ENCODE data around the gene PELI2.

The PELI2 gene

DNA sequence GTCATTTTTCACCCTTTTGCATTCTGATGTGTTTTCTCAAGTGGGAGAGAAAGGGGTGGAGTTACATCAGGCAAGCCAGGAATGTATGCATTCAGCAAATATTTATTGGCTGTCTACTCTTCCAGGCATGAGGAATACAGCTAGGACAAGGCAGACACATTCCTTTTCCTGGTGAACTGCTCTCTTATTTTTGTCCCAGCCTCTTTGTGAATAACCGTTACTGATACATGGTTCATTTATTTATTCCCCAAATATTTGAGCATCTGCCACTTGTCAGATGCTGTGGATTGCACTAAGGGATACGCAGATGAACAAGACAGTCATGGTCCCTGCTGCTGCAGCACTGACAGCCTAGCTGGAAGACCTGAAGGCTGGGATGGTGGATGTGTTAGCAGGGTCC, 6.1 kb downstream of the PELI2 start:
- ChIA-PET CTCF (interaction anchor here (1.2 kb wide), 1 partner anchor 25 kb away, joined by 6 read pairs; no protein-coding TSS in a partner anchor), POLR2A (no interaction called here)
- TF ChIP-seq, protein P1, sequence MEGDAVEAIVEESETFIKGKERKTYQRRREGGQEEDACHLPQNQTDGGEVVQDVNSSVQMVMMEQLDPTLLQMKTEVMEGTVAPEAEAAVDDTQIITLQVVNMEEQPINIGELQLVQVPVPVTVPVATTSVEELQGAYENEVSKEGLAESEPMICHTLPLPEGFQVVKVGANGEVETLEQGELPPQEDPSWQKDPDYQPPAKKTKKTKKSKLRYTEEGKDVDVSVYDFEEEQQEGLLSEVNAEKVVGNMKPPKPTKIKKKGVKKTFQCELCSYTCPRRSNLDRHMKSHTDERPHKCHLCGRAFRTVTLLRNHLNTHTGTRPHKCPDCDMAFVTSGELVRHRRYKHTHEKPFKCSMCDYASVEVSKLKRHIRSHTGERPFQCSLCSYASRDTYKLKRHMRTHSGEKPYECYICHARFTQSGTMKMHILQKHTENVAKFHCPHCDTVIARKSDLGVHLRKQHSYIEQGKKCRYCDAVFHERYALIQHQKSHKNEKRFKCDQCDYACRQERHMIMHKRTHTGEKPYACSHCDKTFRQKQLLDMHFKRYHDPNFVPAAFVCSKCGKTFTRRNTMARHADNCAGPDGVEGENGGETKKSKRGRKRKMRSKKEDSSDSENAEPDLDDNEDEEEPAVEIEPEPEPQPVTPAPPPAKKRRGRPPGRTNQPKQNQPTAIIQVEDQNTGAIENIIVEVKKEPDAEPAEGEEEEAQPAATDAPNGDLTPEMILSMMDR (IDR thresholded peaks at IDR 0.05; ENCODE audit: control extremely low read depth, extremely low read depth, low read depth, missing control alignments), result no peak
- no peak for DNase-seq (ENCODE audit: extremely low spot score)

DNA sequence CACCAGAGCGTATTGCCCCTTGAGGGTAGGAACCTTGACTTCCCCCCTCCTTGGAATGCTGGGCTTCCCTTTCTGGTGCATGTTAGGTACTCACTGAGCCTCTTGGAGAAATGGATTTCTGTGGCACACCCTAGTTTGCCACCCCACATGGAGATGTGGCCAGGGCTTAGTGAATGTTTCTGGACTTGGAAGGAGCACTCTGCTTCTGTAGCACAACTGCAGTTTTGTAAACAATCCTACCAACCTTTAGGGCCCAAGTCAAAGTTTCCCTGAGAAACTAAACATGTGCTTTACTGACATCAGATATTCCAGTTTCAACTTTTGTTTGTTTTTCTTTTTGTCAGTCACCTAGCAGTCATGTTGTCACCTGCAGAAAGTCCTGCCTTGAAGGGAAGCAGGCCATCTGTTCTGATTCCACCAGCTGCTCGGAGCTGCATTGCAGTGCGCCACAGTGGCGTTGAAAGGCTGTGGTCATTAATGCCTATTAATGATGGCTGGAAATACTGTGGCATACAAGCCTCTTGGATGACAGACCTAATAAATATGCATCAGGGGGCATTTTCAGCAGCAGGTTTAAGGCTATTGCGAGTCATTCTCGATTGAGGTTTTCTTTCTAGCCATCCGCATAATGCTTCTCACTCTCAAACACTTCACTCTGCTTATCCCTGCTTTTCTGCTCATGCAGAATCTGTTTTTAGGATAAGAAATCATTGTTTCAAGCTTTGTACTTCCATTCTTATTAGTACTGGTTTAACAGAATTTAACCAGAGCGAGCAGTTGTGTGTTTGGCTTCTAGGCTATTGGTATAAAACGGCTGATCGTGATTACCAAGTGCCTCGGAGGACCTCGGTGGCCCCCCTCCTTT, 7.8 kb downstream of the PELI2 start:
- TF ChIP-seq, protein P1 (IDR thresholded peaks at IDR 0.05; ENCODE audit: control extremely low read depth, extremely low read depth, low read depth, missing control alignments), result no peak
- CTCF ChIA-PET, result interaction anchor here (1.2 kb wide), 1 partner anchor 8 kb away, joined by 3 read pairs; the partner anchor contains the start of gene PELI2
- POLR2A ChIA-PET, result no interaction called here
- DNase-seq (ENCODE audit: extremely low spot score), result no peak

DNA sequence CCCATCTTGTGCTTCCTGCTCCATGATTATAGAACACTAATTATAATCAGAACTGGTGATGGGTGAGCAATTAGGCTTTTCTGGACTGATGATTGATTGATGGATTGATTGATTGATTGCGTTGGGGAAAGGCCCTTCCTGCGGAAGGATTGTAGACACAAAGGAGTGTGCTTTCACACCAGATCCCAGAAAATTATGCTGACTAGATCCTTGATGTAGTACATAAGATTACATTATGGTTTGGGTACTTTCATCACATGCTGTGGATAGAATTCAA, 8.4 kb downstream of the PELI2 start:
- ChIA-PET POLR2A (no interaction called here), CTCF (interaction anchor here (1.2 kb wide), 1 partner anchor 8 kb away, joined by 3 read pairs; the partner anchor contains the start of gene PELI2)
- TF ChIP-seq, protein P1 (IDR thresholded peaks at IDR 0.05; ENCODE audit: control extremely low read depth, extremely low read depth, low read depth, missing control alignments), result no peak
- DNase-seq (ENCODE audit: extremely low spot score), result no peak

DNA sequence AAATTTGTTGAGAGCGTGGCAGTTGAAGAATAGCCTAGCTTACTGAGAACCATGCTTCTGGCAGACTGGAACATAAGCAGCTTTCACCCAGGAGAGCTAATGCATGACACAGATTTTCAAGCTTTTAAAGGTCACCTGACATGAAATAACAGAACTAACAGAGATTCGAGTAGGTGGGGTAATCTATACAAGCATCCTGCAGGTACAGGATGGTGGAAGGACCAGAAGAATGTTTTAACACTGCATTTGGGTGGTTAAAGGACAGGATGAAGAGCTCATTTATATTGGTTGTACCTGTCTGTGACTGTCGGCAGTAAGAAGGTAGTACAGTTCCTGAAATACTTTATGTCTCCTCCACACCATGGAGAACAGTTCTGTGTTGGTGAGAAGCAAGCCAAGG, 8.9 kb downstream of the PELI2 start:
- CTCF ChIA-PET, result interaction anchor here (1.2 to 1.8 kb wide), 2 partner anchors 9 to 18 kb away, joined by 3 to 5 read pairs; partner anchors contain the start of gene PELI2
- TF ChIP-seq, protein P1 (IDR thresholded peaks at IDR 0.05; ENCODE audit: control extremely low read depth, extremely low read depth, low read depth, missing control alignments), result no peak
- POLR2A ChIA-PET, result no interaction called here
- DNase-seq (ENCODE audit: extremely low spot score), result no peak

DNA sequence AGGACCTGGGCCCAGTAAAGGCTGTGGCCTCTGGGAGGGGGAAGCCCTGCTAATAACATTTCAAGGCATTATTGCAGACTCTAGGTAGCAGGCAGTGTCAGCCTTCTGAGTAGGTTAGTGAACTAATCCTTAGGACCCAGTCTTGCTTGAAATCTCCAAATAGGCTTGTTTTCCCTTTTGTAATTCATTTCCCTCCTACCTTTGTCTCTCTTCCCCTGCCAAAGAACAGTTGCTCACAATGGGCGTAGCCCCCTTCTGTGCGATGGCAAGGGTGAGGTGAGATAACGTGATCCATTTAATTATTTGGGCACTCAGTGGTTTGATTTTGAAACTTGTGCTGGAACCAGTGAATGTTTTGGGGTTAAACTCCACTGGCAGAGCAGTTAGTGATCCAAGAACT, 10.9 kb downstream of the PELI2 start:
- TF ChIP-seq, protein P1 (IDR thresholded peaks at IDR 0.05; ENCODE audit: control extremely low read depth, extremely low read depth, low read depth, missing control alignments), result no peak
- POLR2A ChIA-PET, result no interaction called here
- DNase-seq (ENCODE audit: extremely low spot score), result no peak
- CTCF ChIA-PET, result interaction anchor here (1.8 kb wide), 1 partner anchor 16 kb away, joined by 5 read pairs; no protein-coding TSS in a partner anchor

DNA sequence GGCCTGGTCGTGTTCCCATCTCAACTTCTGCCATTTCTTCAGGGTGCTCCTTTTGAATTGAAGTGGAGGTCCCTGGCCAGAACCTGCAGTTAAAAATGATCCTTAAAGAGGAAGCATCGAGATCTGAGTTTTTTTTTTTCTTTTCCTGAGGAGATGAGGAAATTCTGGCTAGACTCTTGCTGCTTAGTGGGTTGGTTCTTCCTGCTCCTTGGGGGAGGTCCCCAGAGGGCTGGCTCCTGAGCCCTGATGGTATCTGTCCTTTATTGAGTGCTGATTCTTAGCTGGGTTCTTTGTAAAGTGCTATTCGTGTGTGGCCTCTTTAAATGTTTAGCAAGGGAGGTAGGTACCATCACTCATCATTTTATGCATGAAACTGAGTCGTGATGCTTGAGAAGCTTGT, 11.7 kb downstream of the PELI2 start:
- DNase-seq (ENCODE audit: extremely low spot score), result no peak
- ChIA-PET CTCF (no interaction called here), POLR2A (no interaction called here)
- TF ChIP-seq, protein P1 (IDR thresholded peaks at IDR 0.05; ENCODE audit: control extremely low read depth, extremely low read depth, low read depth, missing control alignments), result no peak

Measured in GM10248 (cell line).